ENCODE results near the gene WNT3.

- TF ChIP-seq POLR2AphosphoS5 (IDR thresholded peaks at IDR 0.05; ENCODE audit: insufficient read depth in 1 of 2, low read depth in 1 of 2) = no peak
- TF ChIP-seq CTCF (IDR thresholded peaks at IDR 0.05) = no peak
Observed at GRCh38 chr17:46776298-46777005, 42.0 kb downstream of the WNT3 start.

Data from vagina (tissue), 2 donors.